ENCODE measurements around the gene NEURL1. TPM values are rescaled to one million over a fixed set of nuclear protein-coding genes. Genes with fewer than 3 reads are reported as not detected.

NEURL1 gene
- total and polyA plus RNA-seq, 2 donors (not counting 3 experiments of a cell fraction or from before 2014, with no cell fraction given) = 0.06 to 0.22 TPM

DNA sequence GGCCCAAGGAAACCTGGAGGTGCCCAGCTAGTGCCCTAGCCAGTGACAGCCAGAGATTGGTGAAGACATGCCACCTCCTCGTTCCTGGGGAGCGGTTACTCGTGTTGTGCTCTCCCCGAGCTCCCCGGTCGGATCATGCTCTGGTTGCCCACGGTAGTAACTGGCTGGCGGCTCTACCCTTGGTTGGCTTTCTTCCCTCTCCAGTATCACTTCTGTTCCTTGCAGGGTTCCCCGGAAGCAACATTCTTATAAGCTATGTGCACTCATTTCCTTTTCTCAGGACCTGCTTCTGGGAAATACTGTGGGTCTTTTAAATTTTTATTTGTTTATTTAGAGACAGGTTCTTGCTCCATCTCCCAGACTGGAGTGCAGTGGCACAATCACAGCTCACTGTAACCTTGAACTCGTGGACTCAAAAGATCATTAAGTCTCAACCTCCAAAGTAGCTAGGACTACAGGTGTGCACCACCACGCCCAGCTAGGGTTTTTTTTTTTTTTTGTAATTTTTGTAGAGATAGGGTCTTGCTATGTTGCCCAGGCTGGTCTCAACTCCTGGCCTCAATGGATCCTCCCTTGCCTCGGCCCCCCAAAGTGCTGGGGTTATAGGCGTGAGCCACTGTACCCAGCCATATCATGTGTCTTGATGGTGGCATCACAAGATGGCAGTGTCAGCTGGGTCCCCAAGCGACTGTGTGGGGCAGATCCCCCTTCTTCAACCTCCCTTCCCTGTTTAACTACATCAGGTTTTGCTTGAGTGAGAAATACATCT, 27.9 kb upstream of the NEURL1 start:
- no peak overlapping the region for H3K4me3 ChIP-seq (replicated peaks in 1 of 3; ENCODE audit: insufficient read depth in 1 of 3, low read depth in 1 of 3, low read length in 3 of 3)
- CTCF ChIA-PET = interaction anchor here (0.9 kb wide), 1 partner anchor 77 kb away, joined by 3 read pairs; no protein-coding TSS in a partner anchor
- no peak overlapping the region for H3K27ac ChIP-seq (ENCODE audit: insufficient read depth, low read depth, low read length)
- H4K20me1 ChIP-seq (replicated peaks; ENCODE audit: control insufficient read depth, extremely low read depth, insufficient read depth, low read length) = no peaks in the 10 kb centered on the region
- no peak for DNase-seq (ENCODE audit: low read depth, low spot score)
- no peak overlapping the region for H3K4me2 ChIP-seq (ENCODE audit: insufficient read depth, low read length)
- no peaks in the 10 kb centered on the region for H3K79me2 ChIP-seq (ENCODE audit: control insufficient read depth, insufficient read depth, low read length)
- no peaks in the 10 kb centered on the region for H3K9me3 ChIP-seq (replicated peaks; ENCODE audit: control insufficient read depth, insufficient read depth, low read length)
- H3K4me1 ChIP-seq (ENCODE audit: control insufficient read depth, extremely low read depth, insufficient read depth, low read length) = no peaks in the 10 kb centered on the region
- H3K27me3 ChIP-seq (ENCODE audit: control insufficient read depth in 2 of 2, insufficient read depth in 2 of 2, low read length in 2 of 2) = peaks cover 1 to 6% of the 10 kb centered on the region in 2 experiments
- POLR2A ChIA-PET = no interaction called here
- TF ChIP-seq FOS (IDR thresholded peaks at IDR 0.05; ENCODE audit: borderline replicate concordance, insufficient read depth, low read length) (no peak), EZH2 (IDR thresholded peaks at IDR 0.05; ENCODE audit: borderline replicate concordance, low read depth, low read length, severe bottlenecking) (no peak), CTCF (IDR thresholded peaks at IDR 0.05; ENCODE audit: extremely low read depth in 1 of 2, insufficient read depth in 1 of 2, low read depth in 1 of 2, low read length in 2 of 2) (no peak)
- no peaks in the 10 kb centered on the region for H3K36me3 ChIP-seq (ENCODE audit: control insufficient read depth in 2 of 2, extremely low read depth in 1 of 2, insufficient read depth in 2 of 2, low read length in 2 of 2)
- H2AFZ ChIP-seq (ENCODE audit: low read depth, low read length) = no peak overlapping the region
- dilution Hi-C loops (cut with MboI; ENCODE audit: extremely low pct_ligation_motif_present, low sequenced_read_pairs) (no loop called here), intact Hi-C loops (cut with micrococcal nuclease) (no loop called here)
- no peak overlapping the region for H3K9ac ChIP-seq (replicated peaks; ENCODE audit: extremely low read depth, insufficient read depth, low read length)
- no peak for FAIRE-seq
- no TSS peak for BruUV-seq (replicated peaks)
- H3K9me1 ChIP-seq (replicated peaks; ENCODE audit: control insufficient read depth, extremely low read depth, insufficient read depth, low read length) = no peaks in the 10 kb centered on the region

- H3K4me2 ChIP-seq (ENCODE audit: insufficient read depth, low read length) = no peak overlapping the region
- ChIA-PET CTCF (no interaction called here), POLR2A (no interaction called here)
- H3K4me1 ChIP-seq (ENCODE audit: control insufficient read depth, extremely low read depth, insufficient read depth, low read length) = no peaks in the 10 kb centered on the region
- no peaks in the 10 kb centered on the region for H4K20me1 ChIP-seq (replicated peaks; ENCODE audit: control insufficient read depth, extremely low read depth, insufficient read depth, low read length)
- no peak overlapping the region for H3K27ac ChIP-seq (ENCODE audit: insufficient read depth, low read depth, low read length)
- intact Hi-C loops (cut with micrococcal nuclease) = no loop called here
- FAIRE-seq (no peak), DNase-seq (ENCODE audit: low read depth, low spot score) (no peak)
- peaks cover 1 to 6% of the 10 kb centered on the region in 2 experiments for H3K27me3 ChIP-seq (ENCODE audit: control insufficient read depth in 2 of 2, insufficient read depth in 2 of 2, low read length in 2 of 2)
- dilution Hi-C loops (cut with MboI; ENCODE audit: extremely low pct_ligation_motif_present, low sequenced_read_pairs) = no loop called here
- H3K9me3 ChIP-seq (replicated peaks; ENCODE audit: control insufficient read depth, insufficient read depth, low read length) = no peaks in the 10 kb centered on the region
- H2AFZ ChIP-seq (ENCODE audit: low read depth, low read length) = no peak overlapping the region
- TF ChIP-seq GATA2 (IDR thresholded peaks at IDR 0.05; ENCODE audit: insufficient read depth, insufficient read length, low read depth, low read length) = no peak
- no peak for TF ChIP-seq FOS (IDR thresholded peaks at IDR 0.05; ENCODE audit: borderline replicate concordance, insufficient read depth, low read length)
- TF ChIP-seq POLR2A (IDR thresholded peaks at IDR 0.05; ENCODE audit: low read depth, low read length) = no peak
- no peak for TF ChIP-seq MAX (IDR thresholded peaks at IDR 0.05; ENCODE audit: insufficient read depth, insufficient read length)
- TF ChIP-seq POLR2AphosphoS5 (IDR thresholded peaks at IDR 0.05; ENCODE audit: insufficient read depth, low read depth, low read length) = no peak
- TF ChIP-seq JUN (IDR thresholded peaks at IDR 0.05; ENCODE audit: borderline replicate concordance, insufficient read depth, insufficient read length, low read depth) = no peak
- no peak for TF ChIP-seq EZH2 (IDR thresholded peaks at IDR 0.05; ENCODE audit: borderline replicate concordance, low read depth, low read length, severe bottlenecking)
- TF ChIP-seq MYC (IDR thresholded peaks at IDR 0.05; ENCODE audit: low read depth, low read length) = no peak
- no peak for TF ChIP-seq CTCF (IDR thresholded peaks at IDR 0.05; ENCODE audit: extremely low read depth in 1 of 2, insufficient read depth in 1 of 2, low read depth in 1 of 2, low read length in 2 of 2)
- H3K9ac ChIP-seq (replicated peaks; ENCODE audit: extremely low read depth, insufficient read depth, low read length) = no peak overlapping the region
- no TSS peak for BruUV-seq (replicated peaks)
- H3K9me1 ChIP-seq (replicated peaks; ENCODE audit: control insufficient read depth, extremely low read depth, insufficient read depth, low read length) = no peaks in the 10 kb centered on the region
- no peak overlapping the region for H3K4me3 ChIP-seq (replicated peaks in 1 of 3; ENCODE audit: insufficient read depth in 1 of 3, low read depth in 1 of 3, low read length in 3 of 3)
- no peaks in the 10 kb centered on the region for H3K79me2 ChIP-seq (ENCODE audit: control insufficient read depth, insufficient read depth, low read length)
- H3K36me3 ChIP-seq (ENCODE audit: control insufficient read depth in 2 of 2, extremely low read depth in 1 of 2, insufficient read depth in 2 of 2, low read length in 2 of 2) = no peaks in the 10 kb centered on the region
Measured at GRCh38 chr10:103466734-103467133, 26.8 kb upstream of the NEURL1 start.

Data from endothelial cell of umbilical vein (primary cell).